Stimulated activated CD8-positive, alpha-beta memory T cell treated with anti-CD3 and anti-CD28 coated beads, Interleukin-12 subunit alpha, Interleukin-12 subunit beta, amount 100 ng/mL, for 24 hours (primary cell): ENCODE measurements around the gene GOLGA6C.
"Not testable (repeated sequence)": the region's sequence is repeated elsewhere in the genome, so short reads cannot be mapped to it uniquely, and the experiment has no call there.

Experiments used
- DNase-seq: peaks from one replicate; pipeline ENCODE4 v3.0.0-alpha.2; 2020; ENCODE audit errors: extremely low read depth

The GOLGA6C gene

DNA sequence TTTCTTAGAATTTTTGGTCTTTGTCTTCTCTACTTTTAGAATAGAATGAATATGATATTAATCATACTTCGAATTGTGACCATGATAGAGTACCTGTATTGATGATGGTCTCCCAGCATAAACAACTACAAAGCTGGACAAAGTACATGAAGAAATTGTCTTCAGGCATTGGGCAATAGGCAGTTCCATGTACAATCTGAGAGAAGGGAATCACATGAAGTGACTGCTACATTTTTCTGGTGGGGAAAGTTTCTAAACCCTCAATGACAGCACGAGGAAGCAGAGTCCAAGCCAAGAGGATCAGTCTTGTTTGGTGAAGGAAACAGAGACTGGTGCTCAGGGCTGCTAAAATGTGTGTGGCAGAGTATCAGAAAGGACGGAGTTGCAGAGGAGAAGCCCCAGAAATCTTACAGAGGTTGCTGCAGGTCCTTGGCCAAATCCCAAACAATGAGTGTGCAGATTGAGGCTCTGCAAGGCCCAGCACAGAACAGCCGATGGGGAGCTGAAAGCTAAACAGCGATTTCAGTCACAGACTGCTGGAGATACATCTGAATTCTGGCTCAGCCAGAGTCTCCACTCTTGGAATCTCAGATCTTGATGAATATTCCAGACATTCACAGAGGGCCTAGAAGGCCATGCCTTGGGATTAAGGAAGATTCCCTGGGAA lies 61.2 kb downstream of the GOLGA6C start:
- not testable (repeated sequence) for DNase-seq
